K562 (cell line): ENCODE measurements around the gene MAST4. TPM values are rescaled to one million over a fixed set of nuclear protein-coding genes. Genes with fewer than 3 reads are reported as not detected.

Experiments used
- ATAC-seq: fragments of 200-7000 bp; cut with Tn5 transposase; 3 replicates; pipeline ENCODE4 v1.9.1; 2020; ENCODE audit warnings: moderate library complexity
- BruUV-seq: library from RNA; stranded (reverse); fragments of 400-500 nt; replicated peaks from 2 replicates; lab custom pipeline; 2021; lab: Mats Ljungman, UMichigan
- CTCF ChIA-PET: fragments of 300-600 bp; formaldehyde crosslinking; extraction: SDS; loops from one replicate; lab custom pipeline; 2021; ENCODE audit warnings: low intra/inter-chr PET ratio; lab: Yijun Ruan, JAX
- POLR2A ChIA-PET: fragments of 300-600, 350-650 bp; sonication (Branson Sonifier 250); formaldehyde crosslinking; extraction: SDS; loops from one replicate; lab custom pipeline; 2021; ENCODE audit warnings: antibody characterized with exemption, inconsistent platforms; lab: Yijun Ruan, JAX
- DNase-seq, 4 experiments: peaks; one replicate each; pipeline versions ENCODE4 v3.0.0 to v3.0.0-alpha.2; 2011 to 2018; ENCODE audit warnings: low spot score in 3 of 4, mixed read lengths in 3 of 4; ENCODE audit errors: extremely low read depth in 1 of 4
- FAIRE-seq: peaks from 2 replicates; lab custom pipeline; 2011; peaks lifted over from hg19 to GRCh38; lab: Jason Lieb, UNC
- H2AFZ ChIP-seq: 2 replicates; pipeline ENCODE4 v1.6.0; 2011; ENCODE audit warnings: low read depth, low read length, control low read depth, inconsistent platforms
- H3K27ac ChIP-seq: fragments of 200-600 bp; 3 replicates; pipeline ENCODE4 v1.8.0; 2011; ENCODE audit warnings: low read depth, mild to moderate bottlenecking, control low read depth, inconsistent platforms, low read length, moderate library complexity, mixed read lengths; ENCODE audit errors: extremely low read depth
- H3K27me3 ChIP-seq, 2 experiments: fragments of 300-600 bp in 1 of 2; 2 replicates in 1 of 2; 3 replicates in 1 of 2; pipeline versions ENCODE4 v1.6.0 to v1.8.0; 2011; ENCODE audit warnings: inconsistent platforms in 2 of 2, low read length in 2 of 2, mild to moderate bottlenecking in 1 of 2, mixed read lengths in 1 of 2, moderate library complexity in 1 of 2; ENCODE audit not compliant: control insufficient read depth in 2 of 2, insufficient read depth in 2 of 2
- H3K36me3 ChIP-seq: fragments of 300-600 bp; 3 replicates; pipeline ENCODE4 v1.8.0; 2011; ENCODE audit warnings: mild to moderate bottlenecking, low read length, inconsistent platforms; ENCODE audit not compliant: control insufficient read depth, insufficient read depth
- H3K4me1 ChIP-seq, 2 experiments: fragments of 200-600 bp in 1 of 2; replicated peaks in 1 of 2; 2 replicates in 1 of 2; 3 replicates in 1 of 2; pipeline versions ENCODE4 v1.5.1 to v1.8.0; 2011; ENCODE audit warnings: inconsistent platforms in 2 of 2, low read length in 2 of 2, mild to moderate bottlenecking in 1 of 2, mixed read lengths in 1 of 2, moderate library complexity in 1 of 2; ENCODE audit not compliant: control insufficient read depth in 2 of 2, insufficient read depth in 2 of 2
- H3K4me2 ChIP-seq: 2 replicates; pipeline ENCODE4 v1.6.1; 2011; ENCODE audit warnings: low read length, control low read depth, inconsistent platforms, mixed read lengths; ENCODE audit not compliant: insufficient read depth
- H3K4me3 ChIP-seq: fragments of 200-600 bp; sonication (generic), shearing (Covaris generic); 2 replicates; pipeline ENCODE4 v1.5.1; 2016; ENCODE audit warnings: control low read depth, inconsistent platforms
- H3K79me2 ChIP-seq: fragments of 200-600 bp; 3 replicates; pipeline ENCODE4 v1.8.0; 2011; ENCODE audit warnings: low read length, inconsistent platforms; ENCODE audit not compliant: control insufficient read depth, insufficient read depth
- H3K9ac ChIP-seq, 2 experiments: 2 replicates each; pipeline versions ENCODE4 v1.6.0 to v1.6.1; 2011; ENCODE audit warnings: low read depth in 2 of 2, low read length in 2 of 2, control low read depth in 1 of 2, inconsistent platforms in 1 of 2, mild to moderate bottlenecking in 1 of 2, mixed read lengths in 1 of 2; ENCODE audit not compliant: insufficient read depth in 1 of 2
- H3K9me1 ChIP-seq: one replicate; pipeline ENCODE4 v1.6.0; 2011; ENCODE audit warnings: inconsistent platforms, mild to moderate bottlenecking, low read length, moderate library complexity; ENCODE audit not compliant: control insufficient read depth, insufficient read depth
- H3K9me3 ChIP-seq: replicated peaks from 2 replicates; pipeline ENCODE4 v1.5.1; 2011; ENCODE audit warnings: low read depth, low read length, inconsistent platforms; ENCODE audit not compliant: control insufficient read depth, insufficient read depth
- H4K20me1 ChIP-seq: replicated peaks from 2 replicates; pipeline ENCODE4 v1.6.1; 2011; ENCODE audit warnings: low read length, inconsistent platforms, mixed read lengths; ENCODE audit not compliant: control insufficient read depth, insufficient read depth
- ATF1 ChIP-seq, 2 experiments: fragments of 450-650 bp in 1 of 2; IDR thresholded peaks; 2 replicates each; pipeline ENCODE4 v1.6.1; 2016; ENCODE audit warnings: missing compliant biosample characterization in 1 of 2, missing genetic modification characterization in 1 of 2
- CBFA2T3 ChIP-seq: fragments of 450-650 bp; IDR thresholded peaks from 2 replicates; pipeline ENCODE4 v1.6.1; 2017
- CEBPG ChIP-seq, 3 experiments: fragments of 200-800 bp in 1 of 3; sonication (Bioruptor generic) in 1 of 3; sonication (generic) in 1 of 3; formaldehyde crosslinking in 1 of 3; IDR thresholded peaks in 2 of 3; conservative IDR thresholded peaks in 1 of 3; 2 replicates each; pipeline versions ENCODE4 v1.6.1 to v1.8.0; 2016 to 2022; ENCODE audit warnings: missing compliant biosample characterization in 2 of 3, missing genetic modification characterization in 2 of 3, mild to moderate bottlenecking in 1 of 3, missing genetic modification reagents in 1 of 3
- CHD1 ChIP-seq: fragments of 200-600 bp; sonication (generic); IDR thresholded peaks from one replicate; pipeline ENCODE4 v1.6.1; 2012; ENCODE audit warnings: mild to moderate bottlenecking, moderate library complexity, low read length, inconsistent platforms
- CHD2 ChIP-seq: IDR thresholded peaks from 2 replicates; pipeline ENCODE4 v1.6.1; 2011; ENCODE audit warnings: low read depth, low read length
- MAFG ChIP-seq: fragments of 450-650 bp; conservative IDR thresholded peaks from 2 replicates; pipeline ENCODE4 v1.6.1; 2016; ENCODE audit warnings: missing genetic modification characterization, missing compliant biosample characterization
- POLR2H ChIP-seq: IDR thresholded peaks from 2 replicates; pipeline ENCODE4 v1.6.1; 2016; ENCODE audit warnings: missing genetic modification characterization, low read depth, mild to moderate bottlenecking, control low read depth, missing compliant biosample characterization, moderate library complexity
- RBM34 ChIP-seq: fragments of 200-400 bp; formaldehyde crosslinking; IDR thresholded peaks from 2 replicates; pipeline ENCODE4 v1.6.1; 2018; ENCODE audit warnings: low read length, borderline replicate concordance; ENCODE audit not compliant: insufficient read depth
- ZNF133 ChIP-seq: fragments of 250-450 bp; sonication (Bioruptor Pico); IDR thresholded peaks from 2 replicates; pipeline ENCODE4 v1.4.0; 2020; ENCODE audit warnings: mild to moderate bottlenecking
- ZNF217 ChIP-seq: sonication (generic); formaldehyde crosslinking; IDR thresholded peaks from 2 replicates; pipeline ENCODE4 v1.8.0; 2022; ENCODE audit warnings: mild to moderate bottlenecking, missing genetic modification reagents
- ZSCAN29 ChIP-seq: fragments of 450-650 bp; IDR thresholded peaks from 2 replicates; pipeline ENCODE4 v1.6.1; 2017
- WGBS: fragments of 100-300 bp; shearing (Covaris generic); methylation state at CpG from one replicate; pipeline ENCODE4 v1.1.6; 2016; ENCODE audit warnings: low coverage, mixed read lengths; ENCODE audit not compliant: insufficient coverage; ENCODE audit errors: missing lambda C conversion rate; 5-methylcytosine and 5-hydroxymethylcytosine counted together
- in situ Hi-C: fragments of 300-500 bp; cut with MboI; formaldehyde crosslinking; loops from 4 replicates; pipeline ENCODE4 v1.15.0; 2018; ENCODE audit warnings: inconsistent platforms, mixed read lengths
- intact Hi-C: fragments of 100-400 bp; cut with micrococcal nuclease; formaldehyde crosslinking; loops from 2 replicates; pipeline ENCODE4 v1.14.2; 2022
- polyA plus RNA-seq, 8 experiments: library from polyadenylated mRNA; depleted of rRNA in 4 of 8; stranded (reverse) in 5 of 8; unstranded in 3 of 8; fragments of >200 nt; fragmentation: Nextera tagmentation in 2 of 8; fragmentation: Illumina TruSeq in 1 of 8; extraction: Ambion mirVana in 2 of 8; extraction: Trizol in 1 of 8; gene quantifications; 2 replicates each; pipeline versions ENCODE4 v1.2.1 to v1.2.3, GENCODE V29; 2011 to 2014; ENCODE audit warnings: inconsistent platforms in 1 of 8, missing spikeins in 1 of 8
- total RNA-seq, 7 experiments: library from RNA; depleted of rRNA in 6 of 7; stranded (reverse); fragments of >200 nt in 6 of 7; fragmentation: Illumina TruSeq in 2 of 7; extraction: Trizol in 2 of 7; gene quantifications; 2 replicates each; pipeline versions ENCODE4 v1.2.1 to v1.2.3, GENCODE V29; 2011 to 2021; ENCODE audit warnings: low replicate concordance in 1 of 7
- TF ChIP-seq, protein P1 (sequence below): sonication (generic); formaldehyde crosslinking; IDR thresholded peaks from 2 replicates; pipeline ENCODE4 v1.8.0; 2022; ENCODE audit warnings: missing genetic modification reagents, mild to moderate bottlenecking, borderline replicate concordance
- TF ChIP-seq, protein P2 (sequence below): sonication (generic); formaldehyde crosslinking; IDR thresholded peaks from 2 replicates; pipeline ENCODE4 v1.8.0; 2022; ENCODE audit warnings: missing genetic modification reagents, mild to moderate bottlenecking, borderline replicate concordance
- TF ChIP-seq, protein P3 (sequence below): fragments of 450-650 bp; IDR thresholded peaks from 2 replicates; pipeline ENCODE4 v1.6.1; 2016; ENCODE audit warnings: missing biosample characterization, missing genetic modification characterization

Gene MAST4
- total and polyA plus RNA-seq, 9 of the 15 experiments (the other 6 are each of a cell fraction or from before 2014, with no cell fraction given) = 0.88 to 10.1 (median 5.2) TPM

DNA sequence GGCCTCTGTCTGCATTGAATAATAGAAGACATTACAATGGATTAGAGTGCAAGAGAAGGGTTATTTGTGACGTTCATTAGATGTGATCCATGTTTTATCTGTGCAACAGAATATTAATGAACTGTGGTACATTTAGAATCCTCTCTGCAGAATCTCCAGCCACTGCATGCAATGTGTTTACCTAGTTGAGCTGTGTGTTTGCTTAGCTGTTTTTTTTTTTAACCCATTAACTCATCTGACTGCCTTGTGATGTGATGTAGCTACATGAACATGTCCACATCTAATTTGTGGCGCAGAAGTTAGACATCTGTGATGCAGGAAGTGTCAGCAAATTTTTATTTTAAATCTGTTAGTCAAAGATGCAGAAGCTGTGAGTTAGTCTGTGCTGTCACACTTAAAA is 363.5 kb downstream of the MAST4 start:
- Histone ChIP-seq H3K27ac (no peak overlapping the region), H3K9me3 (no peaks in the 10 kb centered on the region), H3K4me1 (no peaks in the 10 kb centered on the region), H4K20me1 (no peaks in the 10 kb centered on the region), H3K9me1 (no peaks in the 10 kb centered on the region), H3K36me3 (no peaks in the 10 kb centered on the region), H3K27me3 (peaks cover 13 to 16% of the 10 kb centered on the region in 2 experiments; a peak in 4 of 5 replicates), H3K9ac (no peak overlapping the region), H2AFZ (no peak overlapping the region), H3K4me3 (no peak overlapping the region), H3K4me2 (no peak overlapping the region), H3K79me2 (no peaks in the 10 kb centered on the region)
- no peak for ATAC-seq
- no peak for DNase-seq
- intact Hi-C loops (no loop called here), in situ Hi-C loops (no loop called here)
- BruUV-seq = no TSS peak
- POLR2A ChIA-PET = no interaction called here
- 0% methylated on average over 2 of the region's 2 CpGs for WGBS
- no peak for FAIRE-seq
- CTCF ChIA-PET = no interaction called here
- TF ChIP-seq, protein P1, sequence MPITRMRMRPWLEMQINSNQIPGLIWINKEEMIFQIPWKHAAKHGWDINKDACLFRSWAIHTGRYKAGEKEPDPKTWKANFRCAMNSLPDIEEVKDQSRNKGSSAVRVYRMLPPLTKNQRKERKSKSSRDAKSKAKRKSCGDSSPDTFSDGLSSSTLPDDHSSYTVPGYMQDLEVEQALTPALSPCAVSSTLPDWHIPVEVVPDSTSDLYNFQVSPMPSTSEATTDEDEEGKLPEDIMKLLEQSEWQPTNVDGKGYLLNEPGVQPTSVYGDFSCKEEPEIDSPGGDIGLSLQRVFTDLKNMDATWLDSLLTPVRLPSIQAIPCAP (CRISPR knock-in tag) = no peak
- TF ChIP-seq CBFA2T3 (no peak), ZSCAN29 (no peak), MAFG (tag) (no peak), RBM34 (no peak), ATF1 (CRISPR knock-in tag; IDR thresholded peaks at IDR 0.05) (no peak), ATF1 (tag; IDR thresholded peaks at IDR 0.05) (no peak), CEBPG (CRISPR knock-in tag; IDR thresholded peaks at IDR 0.05) (no peak), CEBPG (tag; conservative IDR thresholded peaks at IDR 0.05 in 1 of 2, IDR thresholded peaks at IDR 0.05 in 1 of 2) (no peak), POLR2H (tag) (no peak), ZNF133 (no peak), CHD2 (no peak), ZNF217 (CRISPR knock-in tag) (no peak), CHD1 (no peak)
- TF ChIP-seq, protein P2, sequence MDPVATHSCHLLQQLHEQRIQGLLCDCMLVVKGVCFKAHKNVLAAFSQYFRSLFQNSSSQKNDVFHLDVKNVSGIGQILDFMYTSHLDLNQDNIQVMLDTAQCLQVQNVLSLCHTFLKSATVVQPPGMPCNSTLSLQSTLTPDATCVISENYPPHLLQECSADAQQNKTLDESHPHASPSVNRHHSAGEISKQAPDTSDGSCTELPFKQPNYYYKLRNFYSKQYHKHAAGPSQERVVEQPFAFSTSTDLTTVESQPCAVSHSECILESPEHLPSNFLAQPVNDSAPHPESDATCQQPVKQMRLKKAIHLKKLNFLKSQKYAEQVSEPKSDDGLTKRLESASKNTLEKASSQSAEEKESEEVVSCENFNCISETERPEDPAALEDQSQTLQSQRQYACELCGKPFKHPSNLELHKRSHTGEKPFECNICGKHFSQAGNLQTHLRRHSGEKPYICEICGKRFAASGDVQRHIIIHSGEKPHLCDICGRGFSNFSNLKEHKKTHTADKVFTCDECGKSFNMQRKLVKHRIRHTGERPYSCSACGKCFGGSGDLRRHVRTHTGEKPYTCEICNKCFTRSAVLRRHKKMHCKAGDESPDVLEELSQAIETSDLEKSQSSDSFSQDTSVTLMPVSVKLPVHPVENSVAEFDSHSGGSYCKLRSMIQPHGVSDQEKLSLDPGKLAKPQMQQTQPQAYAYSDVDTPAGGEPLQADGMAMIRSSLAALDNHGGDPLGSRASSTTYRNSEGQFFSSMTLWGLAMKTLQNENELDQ (CRISPR knock-in tag) = no peak
- TF ChIP-seq, protein P3, sequence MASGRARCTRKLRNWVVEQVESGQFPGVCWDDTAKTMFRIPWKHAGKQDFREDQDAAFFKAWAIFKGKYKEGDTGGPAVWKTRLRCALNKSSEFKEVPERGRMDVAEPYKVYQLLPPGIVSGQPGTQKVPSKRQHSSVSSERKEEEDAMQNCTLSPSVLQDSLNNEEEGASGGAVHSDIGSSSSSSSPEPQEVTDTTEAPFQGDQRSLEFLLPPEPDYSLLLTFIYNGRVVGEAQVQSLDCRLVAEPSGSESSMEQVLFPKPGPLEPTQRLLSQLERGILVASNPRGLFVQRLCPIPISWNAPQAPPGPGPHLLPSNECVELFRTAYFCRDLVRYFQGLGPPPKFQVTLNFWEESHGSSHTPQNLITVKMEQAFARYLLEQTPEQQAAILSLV (tag) = no peak
